GM12872 (cell line): ENCODE data around the gene PTEN.

ENCODE experiments used
- TF ChIP-seq, protein P1 (sequence below): IDR thresholded peaks from 3 replicates; pipeline ENCODE4 v1.5.1; 2011; ENCODE audit warnings: low read depth, mild to moderate bottlenecking, low read length, moderate library complexity; ENCODE audit not compliant: insufficient read depth

Gene PTEN

GRCh38 chr10:87928996-87929395 is 65.6 kb downstream of the PTEN start:
- TF ChIP-seq, protein P1, sequence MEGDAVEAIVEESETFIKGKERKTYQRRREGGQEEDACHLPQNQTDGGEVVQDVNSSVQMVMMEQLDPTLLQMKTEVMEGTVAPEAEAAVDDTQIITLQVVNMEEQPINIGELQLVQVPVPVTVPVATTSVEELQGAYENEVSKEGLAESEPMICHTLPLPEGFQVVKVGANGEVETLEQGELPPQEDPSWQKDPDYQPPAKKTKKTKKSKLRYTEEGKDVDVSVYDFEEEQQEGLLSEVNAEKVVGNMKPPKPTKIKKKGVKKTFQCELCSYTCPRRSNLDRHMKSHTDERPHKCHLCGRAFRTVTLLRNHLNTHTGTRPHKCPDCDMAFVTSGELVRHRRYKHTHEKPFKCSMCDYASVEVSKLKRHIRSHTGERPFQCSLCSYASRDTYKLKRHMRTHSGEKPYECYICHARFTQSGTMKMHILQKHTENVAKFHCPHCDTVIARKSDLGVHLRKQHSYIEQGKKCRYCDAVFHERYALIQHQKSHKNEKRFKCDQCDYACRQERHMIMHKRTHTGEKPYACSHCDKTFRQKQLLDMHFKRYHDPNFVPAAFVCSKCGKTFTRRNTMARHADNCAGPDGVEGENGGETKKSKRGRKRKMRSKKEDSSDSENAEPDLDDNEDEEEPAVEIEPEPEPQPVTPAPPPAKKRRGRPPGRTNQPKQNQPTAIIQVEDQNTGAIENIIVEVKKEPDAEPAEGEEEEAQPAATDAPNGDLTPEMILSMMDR, result no peak

DNA sequence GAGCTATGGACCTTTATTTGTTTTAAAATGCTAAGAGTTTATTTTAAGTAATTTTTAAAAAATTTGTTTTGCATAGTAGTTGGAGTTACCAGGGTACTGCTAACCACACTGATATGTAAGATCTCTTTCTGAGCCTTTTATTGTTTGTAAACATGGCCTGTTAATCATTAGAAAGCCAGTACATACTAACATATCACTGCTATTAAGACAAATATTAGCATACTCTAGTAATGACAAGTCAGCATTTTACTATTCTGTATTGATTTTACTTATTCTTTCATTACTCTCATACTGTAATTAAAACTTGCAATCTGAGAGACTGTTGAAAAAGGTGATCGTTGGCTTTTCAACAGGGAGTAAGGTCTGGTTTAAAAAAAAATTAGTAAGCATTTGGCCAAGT is 66.7 kb downstream of the PTEN start:
- TF ChIP-seq, protein P1, result no peak

GRCh38 chr10:87930934-87931835 is 67.8 kb downstream of the PTEN start:
- TF ChIP-seq, protein P1, result no peak

DNA sequence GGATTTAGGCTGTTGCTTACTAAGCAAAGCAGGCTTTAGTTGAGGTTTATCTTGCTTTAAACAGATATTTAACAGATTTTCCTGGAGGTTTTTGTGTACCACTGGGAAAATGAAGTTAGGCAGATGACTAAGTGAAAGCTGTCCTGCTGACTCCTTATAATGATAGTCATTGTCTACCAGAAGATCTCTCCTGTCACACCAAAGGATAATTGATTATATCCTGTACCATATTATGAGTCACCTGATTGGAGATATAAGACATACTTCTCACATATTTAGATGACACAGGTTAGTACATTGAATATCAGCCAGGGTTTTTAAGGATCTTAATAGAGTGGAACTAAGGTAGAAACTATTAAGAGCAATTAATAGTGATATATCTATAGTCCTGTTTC is 68.4 kb downstream of the PTEN start:
- TF ChIP-seq, protein P1, result no peak

- TF ChIP-seq, protein P1, result no peak
These were observed 72.1 kb downstream of the PTEN start for GRCh38 chr10:87935290-87936141.

GRCh38 chr10:87940210-87940609 is 76.8 kb downstream of the PTEN start:
- TF ChIP-seq, protein P1, result no peak

GRCh38 chr10:87942884-87943527 is 79.6 kb downstream of the PTEN start:
- TF ChIP-seq, protein P1, result no peak
